OCI-LY7 (cell line): Measurements from ENCODE around the gene ALG11. TPM values are rescaled to one million over a fixed set of nuclear protein-coding genes. Genes with fewer than 3 reads are reported as not detected.

Experiments used
- BruUV-seq: library from RNA; stranded (reverse); fragments of 400-500 nt; replicated peaks from 2 replicates; lab custom pipeline; 2021; lab: Mats Ljungman, UMichigan
- CTCF ChIA-PET: fragments of 300-600 bp; sonication (Branson Sonifier 250); formaldehyde crosslinking; loops from one replicate; lab custom pipeline; 2022; ENCODE audit warnings: antibody characterized with exemption; ENCODE audit not compliant: unreplicated experiment; lab: Charles Lee
- POLR2A ChIA-PET: fragments of 300-600 bp; sonication (Branson Sonifier 250); formaldehyde crosslinking; loops from one replicate; lab custom pipeline; 2022; ENCODE audit warnings: antibody characterized with exemption; lab: Charles Lee
- DNase-seq: peaks from one replicate; pipeline ENCODE4 v3.0.0-alpha.2; 2015; ENCODE audit warnings: low spot score
- H2AFZ ChIP-seq: fragments of 200-600 bp; sonication (generic), shearing (Covaris generic); 2 replicates; pipeline ENCODE4 v1.6.1; 2014; ENCODE audit warnings: mild to moderate bottlenecking, antibody characterized with exemption, low read length, moderate library complexity
- H3K27ac ChIP-seq: fragments of 200-600 bp; sonication (generic); 2 replicates; pipeline ENCODE4 v1.5.1; 2014; ENCODE audit warnings: mixed run types, low read depth, mild to moderate bottlenecking, moderate library complexity, low read length, inconsistent platforms; ENCODE audit not compliant: poor library complexity, severe bottlenecking
- H3K36me3 ChIP-seq: fragments of 200-600 bp; sonication (generic); 2 replicates; pipeline ENCODE4 v1.6.1; 2014; ENCODE audit warnings: mild to moderate bottlenecking, antibody characterized with exemption, low read length, moderate library complexity, mixed read lengths; ENCODE audit not compliant: insufficient read depth
- H3K4me1 ChIP-seq: fragments of 200-600 bp; sonication (generic); 2 replicates; pipeline ENCODE4 v1.5.1; 2014; ENCODE audit warnings: mild to moderate bottlenecking, low read length; ENCODE audit not compliant: insufficient read depth, poor library complexity, severe bottlenecking
- H3K4me2 ChIP-seq: fragments of 200-600 bp; sonication (generic); 2 replicates; pipeline ENCODE4 v1.6.1; 2014; ENCODE audit warnings: mild to moderate bottlenecking, low read length
- H3K4me3 ChIP-seq: fragments of 200-600 bp; sonication (generic); 2 replicates; pipeline ENCODE4 v1.5.1; 2014; ENCODE audit warnings: mild to moderate bottlenecking, low read depth, low read length; ENCODE audit not compliant: poor library complexity, severe bottlenecking
- H3K79me2 ChIP-seq: fragments of 200-600 bp; sonication (generic); 2 replicates; pipeline ENCODE4 v1.6.1; 2016; ENCODE audit warnings: low read depth, mild to moderate bottlenecking, low read length, moderate library complexity, mixed read lengths; ENCODE audit not compliant: insufficient read depth
- H3K9me2 ChIP-seq: fragments of 200-600 bp; sonication (generic); 2 replicates; pipeline ENCODE4 v1.6.1; 2016; ENCODE audit warnings: mild to moderate bottlenecking, low read length, mixed read lengths; ENCODE audit not compliant: insufficient read depth
- H3K9me3 ChIP-seq: fragments of 200-600 bp; sonication (generic); 2 replicates; pipeline ENCODE4 v1.6.1; 2014; ENCODE audit warnings: mild to moderate bottlenecking, mixed run types, low read length, mixed read lengths
- H4K20me1 ChIP-seq: fragments of 200-600 bp; sonication (generic); 2 replicates; pipeline ENCODE4 v1.6.1; 2014; ENCODE audit warnings: mild to moderate bottlenecking, antibody characterized with exemption, low read length, moderate library complexity, mixed read lengths; ENCODE audit not compliant: insufficient read depth
- CTCF ChIP-seq: fragments of 200-600 bp; sonication (generic); conservative IDR thresholded peaks from 2 replicates; pipeline ENCODE4 v1.5.1; 2014; ENCODE audit warnings: mild to moderate bottlenecking, antibody characterized with exemption, low read length, moderate library complexity, mixed read lengths
- EZH2phosphoT487 ChIP-seq: fragments of 200-600 bp; sonication (generic); IDR thresholded peaks from 2 replicates; pipeline ENCODE4 v1.6.1; 2018; ENCODE audit warnings: low read depth, borderline replicate concordance, mild to moderate bottlenecking, mixed run types, antibody characterized with exemption, low read length, moderate library complexity, mixed read lengths
- intact Hi-C: fragments of 100-400 bp; cut with micrococcal nuclease; formaldehyde crosslinking; loops from one replicate; pipeline ENCODE4 v1.10.0; 2022; ENCODE audit not compliant: unreplicated experiment
- total RNA-seq, 2 experiments: library from RNA; depleted of rRNA in 1 of 2; stranded (reverse); fragments of >200 nt in 1 of 2; shearing (Covaris generic) in 1 of 2; gene quantifications; 2 replicates each; pipeline ENCODE4 v1.2.3, GENCODE V29; 2014 to 2022

The ALG11 gene
- total RNA-seq, 2 experiments from 2014 or later = 14.1 to 19.4 TPM

- Histone ChIP-seq H3K36me3 (no peaks in the 10 kb centered on the region), H2AFZ (no peak overlapping the region), H3K79me2 (no peaks in the 10 kb centered on the region), H3K27ac (no peak overlapping the region), H3K9me3 (no peaks in the 10 kb centered on the region), H3K9me2 (no peaks in the 10 kb centered on the region), H3K4me1 (no peaks in the 10 kb centered on the region), H4K20me1 (no peaks in the 10 kb centered on the region; the same call in 1 of the 2 replicates), H3K4me3 (no peak overlapping the region), H3K4me2 (no peak overlapping the region)
- ChIA-PET CTCF (no interaction called here), POLR2A (interaction anchor here (1.2 kb wide), 1 partner anchor 35 kb away, joined by 3 read pairs; no protein-coding TSS in a partner anchor)
- TF ChIP-seq CTCF = no peak
- no peak for TF ChIP-seq EZH2phosphoT487
- DNase-seq = no peak
- no TSS peak for BruUV-seq
- intact Hi-C loops = no loop called here
Measured at GRCh38 chr13:51997186-51997585, 15.0 kb upstream of the ALG11 start.

DNA sequence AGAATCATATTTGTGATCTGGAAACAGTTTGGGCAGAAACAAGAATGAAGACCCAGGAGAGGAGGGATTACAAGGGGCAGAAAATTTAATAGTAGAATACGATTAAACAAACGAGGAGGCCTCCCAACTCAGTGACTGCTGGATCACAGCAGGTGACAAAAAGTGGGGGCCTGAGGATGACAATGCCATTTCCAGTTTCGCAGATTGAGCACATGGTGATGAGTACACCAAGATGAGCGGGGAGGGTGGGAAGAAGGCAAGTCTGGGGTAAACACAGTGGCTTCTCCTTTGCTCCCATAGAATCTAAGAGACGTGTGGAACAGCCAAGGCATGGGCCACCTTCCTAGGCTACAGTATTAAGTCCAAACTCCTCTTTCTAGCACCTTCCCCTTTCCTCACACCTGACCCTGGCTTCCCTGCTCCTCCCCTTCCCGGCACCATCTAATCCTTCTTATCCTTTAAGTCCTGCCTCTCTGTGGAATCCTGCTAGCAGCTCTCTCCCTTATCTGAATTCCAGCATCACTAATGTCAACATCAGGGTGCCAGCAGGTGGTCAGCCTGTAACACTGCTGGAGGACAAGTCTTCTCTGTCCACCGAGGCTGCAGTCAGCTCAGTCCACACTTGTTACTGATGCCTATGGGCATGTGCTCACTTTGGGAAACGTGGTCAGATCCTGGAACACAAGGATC lies 14.4 kb upstream of the ALG11 start:
- H3K4me2 ChIP-seq = no peak overlapping the region

More for the DNA sequence above, 14.4 kb upstream of the ALG11 start:
- no peak for DNase-seq
- no peaks in the 10 kb centered on the region for H3K4me1 ChIP-seq
- TF ChIP-seq EZH2phosphoT487 (no peak), CTCF (no peak)
- H3K4me3 ChIP-seq = no peak overlapping the region
- no peak overlapping the region for H2AFZ ChIP-seq
- H3K9me2 ChIP-seq = no peaks in the 10 kb centered on the region
- H3K27ac ChIP-seq = no peak overlapping the region
- ChIA-PET POLR2A (interaction anchor here (1.2 kb wide), 1 partner anchor 36 kb away, joined by 3 read pairs; no protein-coding TSS in a partner anchor), CTCF (no interaction called here)
- H3K79me2 ChIP-seq = no peaks in the 10 kb centered on the region
- no peaks in the 10 kb centered on the region for H3K36me3 ChIP-seq
- intact Hi-C loops = no loop called here
- no peaks in the 10 kb centered on the region for H3K9me3 ChIP-seq
- BruUV-seq = no TSS peak
- no peaks in the 10 kb centered on the region; the same call in 1 of the 2 replicates for H4K20me1 ChIP-seq
